ENCODE data around the gene REL.

The REL gene

GRCh38 chr2:60960706-60961105, 79.3 kb downstream of the REL start:
- Histone ChIP-seq H3K27me3 (ENCODE audit: insufficient read depth, poor library complexity, severe bottlenecking) (no peaks in the 10 kb centered on the region), H3K27ac (ENCODE audit: poor library complexity, severe bottlenecking) (peak overlapping the region; percentile 94), H3K9me3 (ENCODE audit: severe bottlenecking) (no peaks in the 10 kb centered on the region), H3K36me3 (ENCODE audit: low read depth) (no peaks in the 10 kb centered on the region), H3K4me1 (ENCODE audit: insufficient read depth, poor library complexity, severe bottlenecking) (peaks cover 53% of the 10 kb centered on the region), H3K4me3 (ENCODE audit: severe bottlenecking) (no peak overlapping the region)
- no peak for DNase-seq (ENCODE audit: low spot score)
- ATAC-seq (ENCODE audit: low read depth) = no peak
- TF ChIP-seq CTCF (IDR thresholded peaks at IDR 0.05; ENCODE audit: poor library complexity, severe bottlenecking) = no peak

GRCh38 chr2:60961457-60961856, 80.1 kb downstream of the REL start:
- Histone ChIP-seq H3K27ac (ENCODE audit: poor library complexity, severe bottlenecking) (peak overlapping the region; percentile 94), H3K9me3 (ENCODE audit: severe bottlenecking) (no peaks in the 10 kb centered on the region), H3K36me3 (ENCODE audit: low read depth) (no peaks in the 10 kb centered on the region), H3K4me1 (ENCODE audit: insufficient read depth, poor library complexity, severe bottlenecking) (peaks cover 55% of the 10 kb centered on the region), H3K27me3 (ENCODE audit: insufficient read depth, poor library complexity, severe bottlenecking) (no peaks in the 10 kb centered on the region), H3K4me3 (ENCODE audit: severe bottlenecking) (no peak overlapping the region)
- no peak for TF ChIP-seq CTCF (IDR thresholded peaks at IDR 0.05; ENCODE audit: poor library complexity, severe bottlenecking)
- ATAC-seq (ENCODE audit: low read depth) = peak; percentile 84
- no peak for DNase-seq (ENCODE audit: low spot score)

- DNase-seq (ENCODE audit: low spot score) = no peak
- no peak for TF ChIP-seq CTCF (IDR thresholded peaks at IDR 0.05; ENCODE audit: poor library complexity, severe bottlenecking)
- peak overlapping the region; percentile 94 for H3K27ac ChIP-seq (ENCODE audit: poor library complexity, severe bottlenecking)
- no peaks in the 10 kb centered on the region for H3K27me3 ChIP-seq (ENCODE audit: insufficient read depth, poor library complexity, severe bottlenecking)
- no peak overlapping the region for H3K4me3 ChIP-seq (ENCODE audit: severe bottlenecking)
- no peaks in the 10 kb centered on the region for H3K9me3 ChIP-seq (ENCODE audit: severe bottlenecking)
- peaks cover 51% of the 10 kb centered on the region for H3K4me1 ChIP-seq (ENCODE audit: insufficient read depth, poor library complexity, severe bottlenecking)
- H3K36me3 ChIP-seq (ENCODE audit: low read depth) = no peaks in the 10 kb centered on the region
- no peak for ATAC-seq (ENCODE audit: low read depth)
These were observed 81.2 kb downstream of the REL start for GRCh38 chr2:60962528-60962927.

GRCh38 chr2:60963190-60963589, 81.8 kb downstream of the REL start:
- ATAC-seq (ENCODE audit: low read depth) = no peak
- Histone ChIP-seq H3K9me3 (ENCODE audit: severe bottlenecking) (no peaks in the 10 kb centered on the region), H3K4me1 (ENCODE audit: insufficient read depth, poor library complexity, severe bottlenecking) (peaks cover 45% of the 10 kb centered on the region), H3K36me3 (ENCODE audit: low read depth) (no peaks in the 10 kb centered on the region), H3K27me3 (ENCODE audit: insufficient read depth, poor library complexity, severe bottlenecking) (no peaks in the 10 kb centered on the region), H3K4me3 (ENCODE audit: severe bottlenecking) (no peak overlapping the region), H3K27ac (ENCODE audit: poor library complexity, severe bottlenecking) (no peak overlapping the region)
- no peak for DNase-seq (ENCODE audit: low spot score)
- TF ChIP-seq CTCF (IDR thresholded peaks at IDR 0.05; ENCODE audit: poor library complexity, severe bottlenecking) = no peak

DNA sequence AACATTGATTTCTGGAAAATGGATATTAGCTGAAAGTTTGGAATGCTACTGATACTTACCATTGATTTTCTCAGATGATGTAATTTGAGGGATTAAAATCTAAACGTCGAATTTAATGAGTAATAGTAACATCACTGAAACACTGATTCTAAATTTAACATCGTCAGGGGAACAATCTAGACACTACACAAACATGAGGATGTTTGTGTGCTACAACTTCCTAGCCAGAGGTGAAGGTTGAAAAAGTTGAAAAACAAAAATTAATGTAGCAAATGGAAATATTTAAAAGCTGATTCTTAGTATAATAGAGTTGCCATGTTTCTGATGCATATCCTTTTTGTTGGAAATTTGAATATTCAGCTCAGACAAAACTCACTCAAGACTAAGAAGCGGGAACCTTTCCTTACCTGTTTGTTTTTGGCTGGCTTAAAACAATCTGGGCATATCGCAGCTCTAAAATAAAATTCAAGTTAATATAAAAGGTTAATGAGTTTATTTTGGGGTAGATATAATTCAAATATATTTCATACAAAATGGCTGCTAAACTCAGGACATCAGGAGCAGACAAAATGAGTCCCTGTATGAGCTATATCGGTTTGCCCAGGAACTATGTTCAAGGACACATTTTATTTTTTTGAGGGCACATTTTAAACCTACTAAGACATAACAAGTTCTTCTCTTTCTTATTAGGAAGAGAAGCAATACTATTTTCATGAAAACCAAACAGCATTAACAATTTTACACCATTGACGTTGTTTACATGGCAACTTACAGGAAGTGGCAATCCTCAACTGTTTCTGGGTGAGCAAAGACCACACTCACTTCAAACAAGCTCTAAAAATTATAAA, 83.5 kb downstream of the REL start:
- TF ChIP-seq CTCF (IDR thresholded peaks at IDR 0.05; ENCODE audit: poor library complexity, severe bottlenecking) = no peak
- Histone ChIP-seq H3K4me1 (ENCODE audit: insufficient read depth, poor library complexity, severe bottlenecking) (peaks cover 30% of the 10 kb centered on the region), H3K36me3 (ENCODE audit: low read depth) (no peaks in the 10 kb centered on the region), H3K4me3 (ENCODE audit: severe bottlenecking) (no peak overlapping the region), H3K27ac (ENCODE audit: poor library complexity, severe bottlenecking) (no peak overlapping the region), H3K9me3 (ENCODE audit: severe bottlenecking) (no peaks in the 10 kb centered on the region), H3K27me3 (ENCODE audit: insufficient read depth, poor library complexity, severe bottlenecking) (no peaks in the 10 kb centered on the region)
- no peak for DNase-seq (ENCODE audit: low spot score)
- no peak for ATAC-seq (ENCODE audit: low read depth)

All from RWPE2 (cell line).